ENCODE measurements around the gene BCAS1.

Gene BCAS1

GRCh38 chr20:54078296-54078984, 8.0 kb upstream of the BCAS1 start:
- DNase-seq (ENCODE audit: low read depth in 2 of 2) = no peak

- no peak for DNase-seq (ENCODE audit: low read depth in 2 of 2)
Observed at GRCh38 chr20:54076259-54076658, 5.9 kb upstream of the BCAS1 start.

DNA sequence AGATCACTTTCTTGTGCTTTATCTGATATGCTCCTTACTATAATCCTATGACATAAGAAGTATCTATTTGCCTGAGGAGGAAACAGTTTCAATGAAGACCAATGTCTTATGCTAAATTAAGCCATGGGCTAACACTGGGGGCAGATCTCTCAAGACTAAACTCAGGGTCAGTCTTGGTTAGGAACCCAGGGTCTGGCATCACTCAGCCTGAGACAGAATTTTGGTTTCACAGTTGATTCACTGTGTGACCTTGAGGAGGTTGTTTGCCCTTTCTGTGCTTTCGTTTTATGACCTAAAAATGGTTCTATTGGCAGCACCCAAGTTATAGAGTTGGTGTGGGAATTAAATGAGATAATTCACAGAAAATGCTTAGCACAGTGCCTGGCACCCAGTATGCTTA, 4.9 kb upstream of the BCAS1 start:
- no peak for DNase-seq (ENCODE audit: low read depth in 2 of 2)

- no peak for DNase-seq (ENCODE audit: low read depth in 2 of 2)
Observed at GRCh38 chr20:54074511-54074910, 4.1 kb upstream of the BCAS1 start.

GRCh38 chr20:54073288-54073687, 2.9 kb upstream of the BCAS1 start:
- DNase-seq (ENCODE audit: low read depth in 2 of 2) = no peak

DNA sequence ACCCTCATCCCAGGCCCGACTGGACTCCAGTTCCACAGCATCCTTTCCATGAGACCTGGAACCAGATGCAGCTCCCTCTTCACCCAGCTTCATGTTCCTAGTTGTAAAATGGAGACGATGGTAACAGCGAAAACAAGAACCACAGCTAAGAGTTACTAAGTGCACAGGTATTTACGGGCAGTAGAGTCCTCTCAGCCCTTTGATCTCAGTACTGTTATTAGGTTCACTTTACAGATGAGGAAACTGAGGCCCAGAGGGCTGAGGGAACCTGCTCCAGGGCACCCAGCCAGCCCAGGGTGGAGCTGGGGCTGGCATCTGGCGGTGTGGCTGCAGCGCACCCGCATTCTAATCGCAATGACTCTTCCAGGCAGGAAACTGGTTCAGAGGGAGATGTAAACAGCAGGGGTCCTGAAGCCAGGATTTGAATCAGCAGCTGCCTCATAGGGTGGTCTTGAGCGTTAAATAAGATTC, 858 bp downstream of the BCAS1 start:
- DNase-seq (ENCODE audit: low read depth in 2 of 2) = no peak

- DNase-seq (ENCODE audit: low read depth in 2 of 2) = no peak
Observed at GRCh38 chr20:54068966-54069365, 1.4 kb downstream of the BCAS1 start.

GRCh38 chr20:54068495-54068894, 1.9 kb downstream of the BCAS1 start:
- no peak for DNase-seq (ENCODE audit: low read depth in 2 of 2)

GRCh38 chr20:54067606-54068174, 2.7 kb downstream of the BCAS1 start:
- DNase-seq (ENCODE audit: low read depth in 2 of 2) = no peak

- no peak for DNase-seq (ENCODE audit: low read depth in 2 of 2)
Observed at GRCh38 chr20:54065601-54066038, 4.8 kb downstream of the BCAS1 start.

DNA sequence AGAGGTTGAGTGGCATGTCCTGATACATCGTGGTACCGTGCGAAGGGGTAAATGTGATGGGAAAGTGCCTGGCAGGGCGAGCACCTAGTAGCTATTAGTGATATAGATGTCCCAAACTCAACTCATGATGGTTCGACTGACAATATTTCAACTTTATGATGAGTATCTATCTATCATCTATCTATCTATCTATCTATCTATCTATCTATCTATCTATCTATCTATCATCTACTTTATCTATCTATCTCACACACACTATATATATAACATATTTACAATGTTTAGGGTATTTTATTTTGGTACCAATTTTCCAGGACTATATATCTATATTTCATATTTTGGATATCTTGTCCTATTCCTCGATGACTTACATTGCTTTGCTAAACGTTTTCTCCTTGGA, 5.5 kb downstream of the BCAS1 start:
- no peak for DNase-seq (ENCODE audit: low read depth in 2 of 2)

GRCh38 chr20:54063992-54064676, 6.3 kb downstream of the BCAS1 start:
- peak; percentile 35 to 49 for DNase-seq (ENCODE audit: low read depth in 2 of 2)

GRCh38 chr20:54063580-54063979, 6.8 kb downstream of the BCAS1 start:
- DNase-seq (ENCODE audit: low read depth in 2 of 2) = no peak

- no peak for DNase-seq (ENCODE audit: low read depth in 2 of 2)
Observed at GRCh38 chr20:54062812-54063280, 7.5 kb downstream of the BCAS1 start.

DNA sequence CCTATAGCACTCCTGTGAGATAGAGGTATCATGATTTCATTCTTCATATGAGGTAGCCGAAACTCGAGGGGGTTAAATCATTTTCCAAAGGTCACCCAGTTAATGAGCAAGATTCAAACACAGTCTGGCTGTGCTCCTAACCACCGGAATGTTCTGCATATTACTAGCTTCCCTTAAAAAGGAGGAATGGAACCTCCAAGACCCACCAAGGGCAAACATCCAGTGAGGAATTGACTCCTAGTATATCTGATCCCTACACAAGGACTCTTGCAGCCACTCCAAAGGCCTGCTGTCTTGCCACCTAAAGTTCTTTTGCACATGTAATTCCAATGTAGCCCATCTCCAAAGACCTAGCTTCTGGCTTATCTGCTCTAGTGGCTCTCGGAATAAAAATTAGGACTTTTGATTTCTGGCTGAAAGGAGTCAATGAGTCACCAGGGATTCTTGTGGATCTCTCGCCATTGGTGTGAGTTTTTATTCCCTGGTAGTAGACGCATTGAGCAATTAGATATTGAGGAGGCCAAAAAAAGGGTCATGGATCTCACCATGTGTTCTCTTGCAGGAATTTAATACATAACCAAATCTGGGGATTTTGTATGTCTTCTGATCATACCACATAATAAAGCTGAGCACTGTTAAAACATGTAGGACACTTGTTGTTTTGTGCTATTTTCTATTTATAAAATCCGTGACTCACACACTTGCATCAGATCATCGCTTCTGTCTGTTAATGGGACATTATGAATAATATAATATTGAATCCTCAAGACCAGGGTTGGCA, 9.1 kb downstream of the BCAS1 start:
- no peak for DNase-seq (ENCODE audit: low read depth in 2 of 2)

GRCh38 chr20:54059691-54060364, 10.6 kb downstream of the BCAS1 start:
- DNase-seq (ENCODE audit: low read depth in 2 of 2) = no peak

- no peak for DNase-seq (ENCODE audit: low read depth in 2 of 2)
Observed at GRCh38 chr20:54058420-54059139, 11.8 kb downstream of the BCAS1 start.

- DNase-seq (ENCODE audit: low read depth in 2 of 2) = no peak
Observed at GRCh38 chr20:54056762-54057639, 13.4 kb downstream of the BCAS1 start.

DNA sequence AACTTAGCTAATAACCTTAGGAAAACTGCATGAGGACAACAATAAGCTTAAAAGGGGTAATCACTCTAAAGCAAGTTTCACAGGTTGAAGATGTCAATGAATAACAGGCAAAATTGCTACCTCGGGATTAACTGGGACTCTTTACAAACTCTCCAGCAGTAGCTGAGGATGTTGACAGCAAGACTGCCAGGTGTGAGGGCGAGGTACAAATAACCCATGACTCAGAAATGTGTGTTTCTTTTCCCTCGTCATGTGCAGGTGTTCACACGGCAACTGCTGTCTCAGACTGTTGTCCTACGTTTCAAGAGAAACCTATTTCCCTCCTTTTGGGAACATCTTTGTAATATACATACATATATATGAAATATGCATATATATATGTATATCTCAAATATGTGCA, 15.9 kb downstream of the BCAS1 start:
- no peak for DNase-seq (ENCODE audit: low read depth in 2 of 2)

DNA sequence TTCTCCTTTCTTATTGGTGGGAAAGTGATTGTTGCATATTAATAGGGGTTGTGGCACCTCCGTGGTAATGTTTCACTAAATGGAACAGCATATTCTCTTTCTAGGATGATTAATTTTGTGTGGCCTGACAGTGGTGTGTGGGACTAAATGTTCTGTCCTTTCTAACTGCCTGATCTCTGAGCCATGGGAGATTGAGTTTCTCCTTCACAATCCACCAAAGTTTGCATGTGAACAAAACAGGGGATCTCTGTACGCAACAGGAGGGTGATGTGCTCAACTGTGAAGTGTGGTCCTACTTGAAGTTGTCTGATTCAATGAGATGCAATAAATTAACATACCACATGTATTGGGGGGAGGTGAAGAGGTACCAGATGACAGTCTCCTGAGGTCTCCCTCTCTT, 19.3 kb downstream of the BCAS1 start:
- no peak for DNase-seq (ENCODE audit: low read depth in 2 of 2)

Measured in stimulated activated CD8-positive, alpha-beta memory T cell treated with anti-CD3 and anti-CD28 coated beads, Interleukin-2, amount 100 ng/mL, for 48 hours (primary cell).